BE2C (cell line): ENCODE data around the gene CREB3L1.

Experiments
- DNase-seq: peaks from one replicate; pipeline ENCODE4 v3.0.0-alpha.2; 2020
- H3K27me3 ChIP-seq: fragments of 250-450 bp; sonication (Bioruptor Pico); 2 replicates; pipeline ENCODE4 v1.5.1; 2020; ENCODE audit warnings: mild to moderate bottlenecking
- H3K36me3 ChIP-seq: fragments of 250-450 bp; sonication (Bioruptor Pico); 2 replicates; pipeline ENCODE4 v1.5.1; 2020; ENCODE audit warnings: mild to moderate bottlenecking
- H3K4me1 ChIP-seq: fragments of 250-450 bp; sonication (Bioruptor Pico); 2 replicates; pipeline ENCODE4 v1.5.1; 2020
- H3K4me3 ChIP-seq: 2 replicates; pipeline ENCODE4 v1.5.1; 2011; ENCODE audit warnings: low read depth, low read length
- H3K9me3 ChIP-seq: fragments of 250-450 bp; sonication (Bioruptor Pico); 2 replicates; pipeline ENCODE4 v1.5.1; 2020
- CTCF ChIP-seq: IDR thresholded peaks from 2 replicates; pipeline ENCODE4 v1.5.1; 2012; ENCODE audit warnings: mild to moderate bottlenecking, low read depth, low read length

CREB3L1 gene

GRCh38 chr11:46237248-46238077 lies 40.0 kb upstream of the CREB3L1 start:
- peaks cover 6% of the 10 kb centered on the region; the same call in 1 of the 2 replicates for H3K27me3 ChIP-seq
- TF ChIP-seq CTCF = no peak
- H3K9me3 ChIP-seq = no peaks in the 10 kb centered on the region
- no peaks in the 10 kb centered on the region; the same call in 1 of the 2 replicates for H3K4me1 ChIP-seq
- H3K4me3 ChIP-seq = no peak overlapping the region
- no peaks in the 10 kb centered on the region for H3K36me3 ChIP-seq
- peak; percentile 29 for DNase-seq

- peak; percentile 54 for DNase-seq
- no peaks in the 10 kb centered on the region; the same call in 1 of the 2 replicates for H3K4me1 ChIP-seq
- peaks cover 6% of the 10 kb centered on the region; the same call in 1 of the 2 replicates for H3K27me3 ChIP-seq
- peak overlapping the region; percentile 59 for H3K4me3 ChIP-seq
- H3K9me3 ChIP-seq = no peaks in the 10 kb centered on the region
- TF ChIP-seq CTCF = no peak
- H3K36me3 ChIP-seq = no peaks in the 10 kb centered on the region
Measured at GRCh38 chr11:46238078-46238966, 39.1 kb upstream of the CREB3L1 start.

- Histone ChIP-seq H3K4me3 (peak overlapping the region; percentile 59), H3K4me1 (no peaks in the 10 kb centered on the region; the same call in 1 of the 2 replicates)
- peak; percentile 73 for TF ChIP-seq CTCF
Measured at GRCh38 chr11:46238967-46239800, 38.3 kb upstream of the CREB3L1 start.

GRCh38 chr11:46239801-46240061 lies 37.7 kb upstream of the CREB3L1 start:
- no peak for DNase-seq
- Histone ChIP-seq H3K36me3 (no peaks in the 10 kb centered on the region), H3K27me3 (peaks cover 6% of the 10 kb centered on the region; the same call in 1 of the 2 replicates), H3K4me1 (no peaks in the 10 kb centered on the region; the same call in 1 of the 2 replicates), H3K9me3 (no peaks in the 10 kb centered on the region), H3K4me3 (no peak overlapping the region)
- TF ChIP-seq CTCF = no peak

More at GRCh38 chr11:46238967-46239800, 38.3 kb upstream of the CREB3L1 start:
- no peaks in the 10 kb centered on the region for H3K9me3 ChIP-seq
- H3K36me3 ChIP-seq = no peaks in the 10 kb centered on the region
- H3K27me3 ChIP-seq = peaks cover 6% of the 10 kb centered on the region; the same call in 1 of the 2 replicates
- peak; percentile 79 for DNase-seq

- Histone ChIP-seq H3K27me3 (peaks cover 6% of the 10 kb centered on the region; the same call in 1 of the 2 replicates), H3K4me1 (no peaks in the 10 kb centered on the region; the same call in 1 of the 2 replicates), H3K36me3 (no peaks in the 10 kb centered on the region), H3K9me3 (no peaks in the 10 kb centered on the region), H3K4me3 (no peak overlapping the region)
- no peak for TF ChIP-seq CTCF
- DNase-seq = no peak
Measured at GRCh38 chr11:46240371-46240770, 37.1 kb upstream of the CREB3L1 start.
